DOHH2 (cell line): Measurements from ENCODE around the gene SLC9C2.
A peak's percentile ranks its signal among the peaks of the same experiment; 100 is the strongest.
"Not testable (repeated sequence)": the region's sequence is repeated elsewhere in the genome, so short reads cannot be mapped to it uniquely, and the experiment has no call there.

Source experiments
- H3F3A ChIP-seq: fragments of 200-600 bp; sonication (generic), shearing (Covaris generic); 2 replicates; pipeline ENCODE4 v1.6.0; 2016; ENCODE audit warnings: antibody characterized with exemption, mild to moderate bottlenecking; ENCODE audit not compliant: control insufficient read depth, insufficient read depth
- H3K27ac ChIP-seq: fragments of 200-600 bp; sonication (generic); 2 replicates; pipeline ENCODE4 v1.5.1; 2014; ENCODE audit warnings: low read depth, mild to moderate bottlenecking, low read length, moderate library complexity
- H3K27me3 ChIP-seq: fragments of 200-600 bp; sonication (generic); 2 replicates; pipeline ENCODE4 v1.6.1; 2014; ENCODE audit warnings: mild to moderate bottlenecking, low read length, mixed read lengths; ENCODE audit not compliant: control insufficient read depth
- H3K36me3 ChIP-seq: fragments of 200-600 bp; sonication (generic); 2 replicates; pipeline ENCODE4 v1.6.1; 2014; ENCODE audit warnings: mild to moderate bottlenecking, low read length, moderate library complexity, mixed read lengths; ENCODE audit not compliant: control insufficient read depth
- H3K4me1 ChIP-seq: fragments of 200-600 bp; sonication (generic); 2 replicates; pipeline ENCODE4 v1.6.1; 2014; ENCODE audit warnings: mild to moderate bottlenecking, low read length, mixed read lengths; ENCODE audit not compliant: control insufficient read depth
- H3K4me2 ChIP-seq: fragments of 200-600 bp; sonication (generic); 2 replicates; pipeline ENCODE4 v1.6.0; 2014; ENCODE audit warnings: mild to moderate bottlenecking, low read length, moderate library complexity
- H3K4me3 ChIP-seq: fragments of 200-600 bp; sonication (generic); 2 replicates; pipeline ENCODE4 v1.5.1; 2014; ENCODE audit warnings: mild to moderate bottlenecking, low read length, mixed read lengths
- H3K79me2 ChIP-seq: fragments of 200-600 bp; sonication (generic); 2 replicates; pipeline ENCODE4 v1.6.1; 2014; ENCODE audit warnings: mild to moderate bottlenecking, low read length, mixed read lengths; ENCODE audit not compliant: control insufficient read depth
- H3K9me2 ChIP-seq: fragments of 200-600 bp; sonication (generic); replicated peaks from 2 replicates; pipeline ENCODE4 v1.6.1; 2014; ENCODE audit warnings: mild to moderate bottlenecking, low read length, mixed read lengths; ENCODE audit not compliant: control insufficient read depth
- H3K9me3 ChIP-seq: fragments of 200-600 bp; sonication (generic); 2 replicates; pipeline ENCODE4 v1.6.1; 2014; ENCODE audit warnings: antibody characterized with exemption, low read length, mixed read lengths; ENCODE audit not compliant: control insufficient read depth, insufficient read depth
- H4K20me1 ChIP-seq: fragments of 200-600 bp; sonication (generic); 2 replicates; pipeline ENCODE4 v1.6.0; 2014; ENCODE audit warnings: low read depth, mild to moderate bottlenecking, antibody characterized with exemption, low read length, moderate library complexity; ENCODE audit not compliant: control insufficient read depth, insufficient read depth
- EZH2phosphoT487 ChIP-seq: fragments of 200-600 bp; sonication (generic); IDR thresholded peaks from 2 replicates; pipeline ENCODE4 v1.6.1; 2017; ENCODE audit warnings: borderline replicate concordance, mild to moderate bottlenecking, antibody characterized with exemption, low read length, moderate library complexity, mixed read lengths
- TF ChIP-seq, protein P1 (sequence below): fragments of 200-600 bp; sonication (generic); IDR thresholded peaks from one replicate; pipeline ENCODE4 v1.5.1; 2014; ENCODE audit warnings: antibody characterized with exemption, mild to moderate bottlenecking, low read depth, low read length; ENCODE audit not compliant: poor library complexity, severe bottlenecking

SLC9C2 gene

DNA sequence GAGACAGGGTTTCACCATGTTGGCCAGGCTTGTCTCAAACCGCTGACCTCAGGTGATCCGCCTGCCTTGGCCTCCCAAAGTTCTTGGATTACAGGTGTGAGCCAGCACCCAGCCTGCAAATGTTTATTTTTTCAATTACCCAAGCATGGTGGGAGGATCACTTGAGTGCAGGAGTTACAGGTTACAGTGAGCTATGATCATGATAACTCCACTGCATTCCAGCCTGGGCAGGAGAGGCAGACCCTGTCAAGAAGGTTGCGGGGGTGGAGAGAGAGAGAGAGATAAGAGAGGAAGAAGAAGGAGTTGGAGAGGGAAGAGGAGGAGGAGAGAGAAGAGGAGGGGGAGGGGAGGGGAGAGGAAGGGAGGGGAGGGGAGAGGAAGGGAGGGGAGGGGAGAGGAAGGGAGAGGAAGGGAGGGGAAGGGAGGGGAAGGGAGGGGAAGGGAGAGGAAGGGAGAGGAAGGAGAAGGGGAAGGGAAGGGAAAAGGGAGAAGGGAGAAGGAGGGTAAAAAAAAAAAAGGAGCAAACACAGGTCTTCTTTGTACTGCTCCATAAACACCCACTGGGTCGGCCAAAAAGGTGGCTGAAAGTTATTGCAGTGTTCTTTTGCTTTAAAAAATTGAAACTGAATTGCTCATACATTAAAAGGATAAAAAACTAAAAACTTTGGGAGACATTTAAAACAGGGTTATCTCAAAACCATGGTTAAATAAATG is 5.8 kb upstream of the SLC9C2 start:
- Histone ChIP-seq H3K4me1 (no peaks in the 10 kb centered on the region), H3F3A (no peaks in the 10 kb centered on the region), H3K9me3 (no peaks in the 10 kb centered on the region), H3K27me3 (no peaks in the 10 kb centered on the region), H3K27ac (no peak overlapping the region), H3K4me2 (no peak overlapping the region), H3K9me2 (no peaks in the 10 kb centered on the region), H3K4me3 (no peak overlapping the region), H3K79me2 (no peaks in the 10 kb centered on the region), H4K20me1 (no peaks in the 10 kb centered on the region), H3K36me3 (no peaks in the 10 kb centered on the region)
- TF ChIP-seq, protein P1, sequence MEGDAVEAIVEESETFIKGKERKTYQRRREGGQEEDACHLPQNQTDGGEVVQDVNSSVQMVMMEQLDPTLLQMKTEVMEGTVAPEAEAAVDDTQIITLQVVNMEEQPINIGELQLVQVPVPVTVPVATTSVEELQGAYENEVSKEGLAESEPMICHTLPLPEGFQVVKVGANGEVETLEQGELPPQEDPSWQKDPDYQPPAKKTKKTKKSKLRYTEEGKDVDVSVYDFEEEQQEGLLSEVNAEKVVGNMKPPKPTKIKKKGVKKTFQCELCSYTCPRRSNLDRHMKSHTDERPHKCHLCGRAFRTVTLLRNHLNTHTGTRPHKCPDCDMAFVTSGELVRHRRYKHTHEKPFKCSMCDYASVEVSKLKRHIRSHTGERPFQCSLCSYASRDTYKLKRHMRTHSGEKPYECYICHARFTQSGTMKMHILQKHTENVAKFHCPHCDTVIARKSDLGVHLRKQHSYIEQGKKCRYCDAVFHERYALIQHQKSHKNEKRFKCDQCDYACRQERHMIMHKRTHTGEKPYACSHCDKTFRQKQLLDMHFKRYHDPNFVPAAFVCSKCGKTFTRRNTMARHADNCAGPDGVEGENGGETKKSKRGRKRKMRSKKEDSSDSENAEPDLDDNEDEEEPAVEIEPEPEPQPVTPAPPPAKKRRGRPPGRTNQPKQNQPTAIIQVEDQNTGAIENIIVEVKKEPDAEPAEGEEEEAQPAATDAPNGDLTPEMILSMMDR: no peak
- TF ChIP-seq EZH2phosphoT487: no peak

DNA sequence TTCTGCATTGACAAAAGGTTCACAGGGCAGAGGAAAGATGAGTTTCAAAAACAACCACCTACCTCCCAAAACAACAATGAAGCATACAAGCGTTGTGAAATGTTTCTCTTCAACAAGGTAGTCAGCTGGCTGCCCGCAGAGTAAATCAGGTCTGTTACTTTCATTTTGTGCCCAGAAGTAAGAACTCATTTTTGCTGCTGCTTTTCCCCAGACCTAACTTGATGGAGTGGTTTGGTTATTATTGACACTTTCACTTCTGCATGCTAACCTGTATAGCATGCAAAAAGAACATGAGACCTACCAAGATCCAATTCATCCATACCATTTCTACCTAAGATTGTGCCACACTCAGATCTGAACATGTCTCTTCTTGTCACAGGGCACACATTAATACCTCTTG is 1.3 kb downstream of the SLC9C2 start:
- no peaks in the 10 kb centered on the region for H3K79me2 ChIP-seq
- H3K27me3 ChIP-seq: no peaks in the 10 kb centered on the region
- H3K9me2 ChIP-seq: no peaks in the 10 kb centered on the region
- peak overlapping the region; percentile 22; the same call in 1 of the 2 replicates for H3K4me2 ChIP-seq
- TF ChIP-seq EZH2phosphoT487: no peak
- TF ChIP-seq, protein P1: no peak
- H4K20me1 ChIP-seq: no peaks in the 10 kb centered on the region
- H3K36me3 ChIP-seq: no peaks in the 10 kb centered on the region
- peaks cover 8% of the 10 kb centered on the region; the same call in 1 of the 2 replicates for H3K4me1 ChIP-seq
- H3K9me3 ChIP-seq: no peaks in the 10 kb centered on the region
- no peak overlapping the region for H3K27ac ChIP-seq
- H3F3A ChIP-seq: no peaks in the 10 kb centered on the region
- no peak overlapping the region for H3K4me3 ChIP-seq

DNA sequence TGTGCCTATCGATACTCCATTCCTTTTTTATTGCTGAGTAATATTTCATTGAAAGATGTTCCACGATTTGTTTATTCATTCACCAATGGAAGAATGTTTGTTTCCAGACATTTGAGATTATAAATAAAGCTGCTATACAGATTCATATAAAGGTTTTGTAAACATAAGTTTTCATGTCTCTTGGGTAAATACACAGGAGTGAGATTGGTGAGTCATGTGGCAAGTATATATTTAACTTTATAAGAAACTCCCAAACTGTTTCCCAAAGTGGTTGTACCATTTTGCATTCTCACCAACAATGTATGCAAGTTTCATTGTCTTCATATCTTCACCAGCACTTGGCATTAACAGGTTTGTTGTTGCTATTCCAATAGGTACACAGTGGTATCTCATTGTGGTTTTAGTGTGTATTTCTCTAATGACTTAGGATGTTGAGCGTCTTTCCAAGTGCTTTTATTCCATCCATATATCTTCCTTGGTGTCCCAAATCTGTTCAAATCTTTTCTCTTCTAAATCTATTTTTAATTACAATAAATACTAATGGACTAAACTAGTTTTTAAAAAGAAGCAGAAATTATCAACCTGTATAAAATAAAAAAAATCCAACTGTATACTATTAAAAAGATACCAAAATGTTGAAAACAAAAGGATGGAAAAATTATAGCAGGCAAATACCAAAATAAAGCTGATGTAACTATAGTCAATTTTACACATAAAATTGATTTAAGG is 6.6 kb downstream of the SLC9C2 start:
- TF ChIP-seq EZH2phosphoT487: no peak
- TF ChIP-seq, protein P1: no peak
- Histone ChIP-seq H3K4me2 (no peak overlapping the region), H3K36me3 (no peaks in the 10 kb centered on the region)

DNA sequence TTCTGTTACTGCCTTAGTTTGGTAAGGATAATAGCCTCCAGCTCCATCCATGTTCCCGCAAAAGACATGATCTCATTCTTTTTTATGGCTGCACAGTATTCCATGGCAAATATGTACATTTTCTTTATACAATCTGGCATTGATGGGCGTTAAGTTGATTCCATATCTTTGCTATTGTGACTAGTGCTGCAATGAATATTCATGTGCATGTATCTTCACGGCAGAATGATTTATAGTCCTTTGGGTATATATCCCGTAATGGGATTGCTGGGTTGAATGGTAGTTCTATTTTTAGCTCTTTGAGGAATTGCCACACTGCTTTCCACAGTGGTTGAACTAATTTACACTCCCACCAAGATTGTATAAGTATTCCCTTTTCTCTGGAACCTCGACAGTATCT is 11.7 kb downstream of the SLC9C2 start:
- not testable (repeated sequence) for H3K36me3 ChIP-seq, H4K20me1 ChIP-seq, H3K27me3 ChIP-seq, H3F3A ChIP-seq, H3K27ac ChIP-seq, H3K4me3 ChIP-seq, H3K9me3 ChIP-seq, H3K4me2 ChIP-seq, H3K79me2 ChIP-seq, H3K9me2 ChIP-seq, H3K4me1 ChIP-seq

More for the DNA sequence above, 6.6 kb downstream of the SLC9C2 start:
- Histone ChIP-seq H3K79me2 (no peaks in the 10 kb centered on the region), H3K9me2 (no peaks in the 10 kb centered on the region), H3K4me1 (peaks cover under 1% of the 10 kb centered on the region; the same call in 1 of the 2 replicates), H3K4me3 (no peak overlapping the region), H3K27ac (no peak overlapping the region), H3K9me3 (no peaks in the 10 kb centered on the region), H4K20me1 (no peaks in the 10 kb centered on the region), H3K27me3 (no peaks in the 10 kb centered on the region), H3F3A (no peaks in the 10 kb centered on the region)
